ENCODE data around the gene NDUFA3.

GRCh38 chr19:54106716-54107115 is 4.1 kb downstream of the NDUFA3 start:
- TF ChIP-seq CTCF (IDR thresholded peaks at IDR 0.05) (no peak), POLR2A (IDR thresholded peaks at IDR 0.05) (no peak)
